Measurements from ENCODE around the gene SLC35E1. TPM values are rescaled to one million over a fixed set of nuclear protein-coding genes. Genes with fewer than 3 reads are reported as not detected.
A peak's percentile ranks its signal among the peaks of the same experiment; 100 is the strongest.

The SLC35E1 gene
- total RNA-seq, 1 donor = 38.0 TPM

- Histone ChIP-seq H3K4me2 (ENCODE audit: insufficient read depth, low read length) (peak overlapping the region; percentile 98), H3K9me3 (ENCODE audit: low read depth, low read length) (no peaks in the 10 kb centered on the region), H4K20me1 (ENCODE audit: insufficient read depth, low read length) (peaks cover 30% of the 10 kb centered on the region), H3K27me3 (ENCODE audit: insufficient read depth, low read length) (no peaks in the 10 kb centered on the region), H3K27ac (ENCODE audit: low read depth, low read length) (peak overlapping the region; percentile 64), H2AFZ (ENCODE audit: low read length) (peak overlapping the region; percentile 49), H3K4me1 (ENCODE audit: insufficient read depth, low read length) (peaks cover 9% of the 10 kb centered on the region), H3K36me3 (ENCODE audit: insufficient read depth, low read length) (peaks cover 12% of the 10 kb centered on the region), H3K79me2 (ENCODE audit: insufficient read depth, low read length) (peaks cover 66% of the 10 kb centered on the region), H3K4me3 (ENCODE audit: insufficient read depth, low read length) (peak overlapping the region; percentile 99)
- DNase-seq (ENCODE audit: insufficient read length, low spot score, missing footprints) = no peak
- TF ChIP-seq CTCF (IDR thresholded peaks at IDR 0.05; ENCODE audit: extremely low read depth, low read depth, low read length) = no peak
These were observed 29.2 kb downstream of the SLC35E1 start for GRCh38 chr19:16542910-16543472.

- Histone ChIP-seq H3K79me2 (ENCODE audit: insufficient read depth, low read length) (peaks cover 74% of the 10 kb centered on the region), H3K27me3 (ENCODE audit: insufficient read depth, low read length) (no peaks in the 10 kb centered on the region), H2AFZ (ENCODE audit: low read length) (peak within 1 kb of the TSS; percentile 71), H3K36me3 (ENCODE audit: insufficient read depth, low read length) (peaks cover 16% of the 10 kb centered on the region), H4K20me1 (ENCODE audit: insufficient read depth, low read length) (peaks cover 37% of the 10 kb centered on the region), H3K4me2 (ENCODE audit: insufficient read depth, low read length) (peak within 1 kb of the TSS; percentile 98), H3K9me3 (ENCODE audit: low read depth, low read length) (no peaks in the 10 kb centered on the region), H3K27ac (ENCODE audit: low read depth, low read length) (peak within 1 kb of the TSS; percentile 85), H3K4me3 (ENCODE audit: insufficient read depth, low read length) (peak within 1 kb of the TSS; percentile 99), H3K4me1 (ENCODE audit: insufficient read depth, low read length) (peaks cover 9% of the 10 kb centered on the region)
- no peak for TF ChIP-seq CTCF (IDR thresholded peaks at IDR 0.05; ENCODE audit: extremely low read depth, low read depth, low read length)
- DNase-seq (ENCODE audit: insufficient read length, low spot score, missing footprints) = peak; percentile 100
These were observed 29.9 kb downstream of the SLC35E1 start, which contains the start of gene CHERP for GRCh38 chr19:16542045-16542909. Gene CHERP (minus strand): TSS chr19:16542437. CDS start chr19:16542378, 59 bp downstream.

- TF ChIP-seq CTCF (IDR thresholded peaks at IDR 0.05; ENCODE audit: extremely low read depth, low read depth, low read length) = no peak
- DNase-seq (ENCODE audit: insufficient read length, low spot score, missing footprints) = peak; percentile 86
- no peaks in the 10 kb centered on the region for H3K27me3 ChIP-seq (ENCODE audit: insufficient read depth, low read length)
- peaks cover 40% of the 10 kb centered on the region for H4K20me1 ChIP-seq (ENCODE audit: insufficient read depth, low read length)
- peak overlapping the region; percentile 98 for H3K4me2 ChIP-seq (ENCODE audit: insufficient read depth, low read length)
- peaks cover 9% of the 10 kb centered on the region for H3K4me1 ChIP-seq (ENCODE audit: insufficient read depth, low read length)
- no peaks in the 10 kb centered on the region for H3K9me3 ChIP-seq (ENCODE audit: low read depth, low read length)
- peak overlapping the region; percentile 99 for H3K4me3 ChIP-seq (ENCODE audit: insufficient read depth, low read length)
- H3K27ac ChIP-seq (ENCODE audit: low read depth, low read length) = peak overlapping the region; percentile 85
- peaks cover 16% of the 10 kb centered on the region for H3K36me3 ChIP-seq (ENCODE audit: insufficient read depth, low read length)
- H3K79me2 ChIP-seq (ENCODE audit: insufficient read depth, low read length) = peaks cover 80% of the 10 kb centered on the region
- H2AFZ ChIP-seq (ENCODE audit: low read length) = peak overlapping the region; percentile 71
These were observed 30.6 kb downstream of the SLC35E1 start for GRCh38 chr19:16541526-16542044.

- Histone ChIP-seq H3K36me3 (ENCODE audit: insufficient read depth, low read length) (peaks cover 16% of the 10 kb centered on the region), H2AFZ (ENCODE audit: low read length) (no peak overlapping the region), H3K9me3 (ENCODE audit: low read depth, low read length) (no peaks in the 10 kb centered on the region), H4K20me1 (ENCODE audit: insufficient read depth, low read length) (peaks cover 44% of the 10 kb centered on the region), H3K27ac (ENCODE audit: low read depth, low read length) (peak overlapping the region; percentile 85), H3K4me3 (ENCODE audit: insufficient read depth, low read length) (peak overlapping the region; percentile 99), H3K4me2 (ENCODE audit: insufficient read depth, low read length) (peak overlapping the region; percentile 98), H3K27me3 (ENCODE audit: insufficient read depth, low read length) (no peaks in the 10 kb centered on the region), H3K79me2 (ENCODE audit: insufficient read depth, low read length) (peaks cover 87% of the 10 kb centered on the region), H3K4me1 (ENCODE audit: insufficient read depth, low read length) (peaks cover 9% of the 10 kb centered on the region)
- no peak for DNase-seq (ENCODE audit: insufficient read length, low spot score, missing footprints)
- TF ChIP-seq CTCF (IDR thresholded peaks at IDR 0.05; ENCODE audit: extremely low read depth, low read depth, low read length) = no peak
These were observed 31.3 kb downstream of the SLC35E1 start for GRCh38 chr19:16540948-16541347.

Data from osteoblast (primary cell).